Neural progenitor cell (in vitro differentiated cells): ENCODE results near the gene LARGE1.
A peak's percentile ranks its signal among the peaks of the same experiment; 100 is the strongest.

Experiments
- EZH2 ChIP-seq: fragments of 200-600 bp; sonication (generic); IDR thresholded peaks from 2 replicates; pipeline ENCODE4 v1.6.1; 2017; ENCODE audit warnings: antibody characterized with exemption, mild to moderate bottlenecking, moderate library complexity
- TF ChIP-seq, protein P1 (sequence below): fragments of 200-600 bp; sonication (generic); IDR thresholded peaks from 2 replicates; pipeline ENCODE4 v1.5.1; 2017; ENCODE audit warnings: antibody characterized with exemption, mild to moderate bottlenecking

DNA sequence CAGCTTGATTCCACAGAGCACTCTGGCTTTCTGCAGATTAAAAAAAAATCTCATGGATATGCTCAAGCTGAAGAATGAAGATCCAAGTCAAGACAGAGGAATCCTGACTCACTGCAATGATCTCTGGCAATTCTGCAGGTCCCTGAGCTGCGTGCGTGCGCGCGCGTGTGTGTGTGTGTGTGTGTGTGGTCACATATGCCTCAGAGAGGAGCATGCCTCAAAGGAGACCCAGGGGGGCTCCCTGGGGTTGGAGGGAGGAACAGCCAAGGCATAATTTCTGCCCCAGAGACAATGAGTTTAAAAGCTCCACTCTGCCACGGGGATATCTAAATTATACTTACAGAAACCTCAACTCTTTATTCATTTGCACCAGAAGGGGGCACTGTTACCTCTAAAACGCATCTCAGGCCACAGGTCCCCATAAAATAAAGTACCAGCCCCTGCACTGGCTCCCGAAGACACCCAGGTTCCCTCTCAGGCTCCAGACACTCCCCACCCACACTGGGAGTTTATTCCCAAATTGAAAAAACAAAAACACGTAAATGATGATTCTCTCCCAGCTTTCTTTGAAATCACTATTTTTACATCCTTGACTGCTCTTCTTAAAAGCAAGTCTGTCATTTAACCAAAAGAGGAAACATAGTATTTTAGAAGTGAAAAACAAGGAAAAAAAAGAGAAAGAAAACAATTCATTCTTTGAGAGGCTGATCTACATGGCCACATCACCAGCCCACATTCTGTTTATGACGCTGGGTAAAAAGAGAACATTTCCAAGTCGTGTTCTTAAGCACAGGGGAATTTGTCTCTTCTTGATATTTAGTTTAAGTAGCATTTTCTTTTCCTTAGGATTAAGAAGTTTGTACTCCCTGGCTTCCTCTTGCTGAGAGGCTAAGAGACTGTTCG is 401.0 kb downstream of the LARGE1 start:
- TF ChIP-seq, protein P1, sequence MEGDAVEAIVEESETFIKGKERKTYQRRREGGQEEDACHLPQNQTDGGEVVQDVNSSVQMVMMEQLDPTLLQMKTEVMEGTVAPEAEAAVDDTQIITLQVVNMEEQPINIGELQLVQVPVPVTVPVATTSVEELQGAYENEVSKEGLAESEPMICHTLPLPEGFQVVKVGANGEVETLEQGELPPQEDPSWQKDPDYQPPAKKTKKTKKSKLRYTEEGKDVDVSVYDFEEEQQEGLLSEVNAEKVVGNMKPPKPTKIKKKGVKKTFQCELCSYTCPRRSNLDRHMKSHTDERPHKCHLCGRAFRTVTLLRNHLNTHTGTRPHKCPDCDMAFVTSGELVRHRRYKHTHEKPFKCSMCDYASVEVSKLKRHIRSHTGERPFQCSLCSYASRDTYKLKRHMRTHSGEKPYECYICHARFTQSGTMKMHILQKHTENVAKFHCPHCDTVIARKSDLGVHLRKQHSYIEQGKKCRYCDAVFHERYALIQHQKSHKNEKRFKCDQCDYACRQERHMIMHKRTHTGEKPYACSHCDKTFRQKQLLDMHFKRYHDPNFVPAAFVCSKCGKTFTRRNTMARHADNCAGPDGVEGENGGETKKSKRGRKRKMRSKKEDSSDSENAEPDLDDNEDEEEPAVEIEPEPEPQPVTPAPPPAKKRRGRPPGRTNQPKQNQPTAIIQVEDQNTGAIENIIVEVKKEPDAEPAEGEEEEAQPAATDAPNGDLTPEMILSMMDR, result peak; percentile 77
- TF ChIP-seq EZH2, result no peak
